GM21825 (cell line): ENCODE data around the gene FOXN3.

ENCODE experiments used
- ATAC-seq: cut with Tn5 transposase; IDR thresholded peaks from one replicate; pipeline ENCODE4 v1.9.1; 2021; ENCODE audit warnings: mild to moderate bottlenecking, moderate library complexity; ENCODE audit not compliant: unreplicated experiment

Gene FOXN3

DNA sequence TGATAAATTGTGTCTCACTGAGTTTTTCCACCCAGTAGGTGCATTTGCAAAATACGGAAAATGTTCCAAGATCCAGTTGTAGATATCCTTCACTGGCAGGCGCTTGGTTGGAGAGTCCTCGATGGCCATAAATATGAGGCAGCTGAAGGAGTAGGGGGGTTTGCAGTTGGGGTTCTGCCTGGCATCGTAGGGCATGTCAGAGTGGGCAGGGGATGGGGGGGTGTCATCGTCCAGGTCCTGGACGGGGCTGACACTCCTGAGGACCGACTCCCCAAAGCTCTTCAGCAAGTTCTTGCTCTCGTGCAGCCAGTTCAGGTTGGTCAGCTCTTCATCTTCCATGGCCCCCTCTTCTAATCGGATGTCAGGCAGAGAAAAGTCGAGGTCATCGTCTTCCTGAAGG is 5.1 kb downstream of the FOXN3 start:
- no peak for ATAC-seq

DNA sequence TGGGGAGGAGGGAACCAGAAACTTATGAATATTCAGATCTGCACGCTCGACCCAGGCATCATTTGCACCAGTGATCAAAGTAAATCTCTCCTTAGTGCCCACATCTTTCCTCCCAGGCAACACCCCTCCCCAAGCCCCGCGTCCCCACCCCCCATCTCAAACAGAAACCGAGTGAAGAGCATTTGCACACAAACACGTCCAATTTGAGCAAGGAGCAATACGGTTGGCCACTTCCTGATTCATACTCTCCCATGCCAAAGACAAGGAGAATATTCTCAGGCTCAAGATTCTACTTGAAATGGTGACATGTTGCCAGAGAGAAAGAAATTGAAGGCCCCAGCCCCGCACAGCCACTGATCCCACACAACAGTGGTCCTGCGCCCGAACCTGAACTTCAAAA is 7.1 kb downstream of the FOXN3 start:
- ATAC-seq, result no peak

DNA sequence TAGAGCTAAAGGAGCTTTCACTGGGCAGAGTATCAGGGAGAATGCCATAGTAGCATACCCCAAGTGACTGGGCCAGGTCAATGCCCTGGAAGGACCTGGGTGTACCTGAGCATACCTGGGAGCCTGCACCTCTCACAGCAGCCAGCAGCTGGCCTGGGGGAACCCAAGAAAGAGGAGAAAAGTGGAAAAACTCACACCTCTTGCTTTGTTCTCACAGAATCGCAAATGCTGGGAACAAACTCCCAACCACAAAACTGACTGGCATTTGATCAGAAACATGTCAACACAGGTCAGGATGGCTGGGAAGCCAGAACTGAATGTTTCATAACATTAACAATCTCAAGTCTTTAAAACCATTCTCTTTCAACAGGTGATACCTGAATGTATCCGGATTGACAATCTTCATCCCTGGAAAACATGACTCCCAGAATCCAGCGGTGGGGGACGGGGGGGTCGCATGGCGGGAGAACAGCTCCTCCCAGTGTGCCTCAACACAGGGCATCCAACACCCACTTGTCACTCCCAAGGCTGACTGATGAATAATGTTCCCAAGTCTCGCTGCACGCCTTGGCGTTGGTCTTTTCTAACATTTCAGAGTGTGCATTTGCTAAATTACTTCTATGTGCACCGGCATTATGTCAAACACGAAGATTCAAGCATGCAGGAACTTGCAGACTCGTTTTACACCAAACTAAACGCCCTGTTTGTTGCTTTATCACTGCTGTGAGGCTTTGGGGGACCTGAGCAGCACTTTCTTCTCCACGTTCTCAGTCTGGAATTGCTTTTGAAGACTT is 7.9 kb downstream of the FOXN3 start:
- ATAC-seq, result no peak

DNA sequence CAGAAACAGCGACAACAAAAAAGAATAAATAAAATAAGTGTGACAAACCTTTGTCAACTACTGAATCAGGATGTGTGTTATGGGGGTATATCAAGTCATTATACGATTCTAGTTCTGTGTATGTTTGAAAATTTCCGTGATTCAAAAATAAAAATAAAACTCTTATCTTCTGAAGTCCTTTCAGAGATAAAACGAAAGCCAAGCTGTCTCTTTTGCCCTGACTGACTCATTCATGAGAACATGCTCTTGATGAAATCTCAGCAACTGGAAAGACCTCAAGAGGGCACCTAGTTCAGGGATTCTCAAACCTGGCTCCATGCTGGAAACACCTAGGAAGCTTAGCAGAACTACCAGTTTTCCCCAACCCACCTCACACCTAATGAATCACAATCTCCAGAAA is 9.2 kb downstream of the FOXN3 start:
- no peak for ATAC-seq

DNA sequence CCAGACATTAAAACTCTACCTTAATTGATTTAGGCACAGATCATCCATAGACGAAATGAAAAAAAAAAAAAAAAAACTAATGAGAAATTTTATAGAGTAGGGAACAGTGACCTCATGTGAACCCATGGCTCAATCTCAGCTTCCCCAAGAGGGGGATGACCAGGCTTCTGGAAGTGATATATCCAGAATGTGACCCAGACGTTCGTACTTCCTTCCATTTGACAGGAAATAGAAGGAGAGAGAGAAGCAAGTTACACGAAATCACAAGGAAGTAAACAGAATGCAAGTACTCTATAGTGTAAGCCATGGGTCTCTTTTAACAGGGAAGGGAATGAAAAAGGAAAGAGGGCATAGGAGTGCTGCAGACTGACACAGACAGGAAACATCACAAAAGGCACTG is 10.1 kb downstream of the FOXN3 start:
- no peak for ATAC-seq

DNA sequence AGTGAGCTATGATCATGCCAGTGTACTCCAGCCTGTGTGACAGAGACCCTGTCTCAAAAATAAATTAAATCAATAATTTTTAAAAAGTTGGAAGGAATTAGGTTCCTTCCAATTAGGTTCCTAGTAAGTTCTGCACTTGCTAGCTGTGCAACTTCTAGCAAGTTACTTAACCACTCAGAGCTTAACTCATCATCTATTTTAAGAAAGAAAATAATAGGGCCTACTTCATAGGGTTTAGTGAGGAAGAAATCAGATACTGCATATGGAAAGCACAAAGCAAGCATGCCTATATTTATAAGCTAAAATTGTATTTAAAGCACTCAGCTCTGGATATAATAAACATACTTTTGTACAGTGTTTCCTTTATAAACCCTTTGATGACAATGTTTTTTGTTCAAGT is 10.7 kb downstream of the FOXN3 start:
- no peak for ATAC-seq

DNA sequence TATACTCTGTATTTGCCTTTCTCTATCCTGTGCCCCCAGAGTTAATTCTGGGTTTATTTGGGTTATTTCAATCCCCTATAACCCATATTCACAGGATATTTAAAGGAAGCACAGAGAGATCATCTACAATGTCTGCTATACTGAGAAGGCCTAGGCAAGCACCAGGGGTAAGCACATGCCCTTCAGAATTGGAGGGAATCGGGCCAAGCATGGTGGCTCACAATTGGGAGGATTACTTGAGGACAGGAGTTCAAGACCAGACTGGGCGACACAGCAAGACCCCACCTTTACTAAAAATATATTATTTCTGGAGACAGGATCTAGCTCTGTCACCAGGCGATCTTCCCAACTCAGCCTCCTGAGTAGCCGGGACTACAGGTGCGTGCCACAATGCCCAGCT is 11.3 kb downstream of the FOXN3 start:
- ATAC-seq, result no peak

DNA sequence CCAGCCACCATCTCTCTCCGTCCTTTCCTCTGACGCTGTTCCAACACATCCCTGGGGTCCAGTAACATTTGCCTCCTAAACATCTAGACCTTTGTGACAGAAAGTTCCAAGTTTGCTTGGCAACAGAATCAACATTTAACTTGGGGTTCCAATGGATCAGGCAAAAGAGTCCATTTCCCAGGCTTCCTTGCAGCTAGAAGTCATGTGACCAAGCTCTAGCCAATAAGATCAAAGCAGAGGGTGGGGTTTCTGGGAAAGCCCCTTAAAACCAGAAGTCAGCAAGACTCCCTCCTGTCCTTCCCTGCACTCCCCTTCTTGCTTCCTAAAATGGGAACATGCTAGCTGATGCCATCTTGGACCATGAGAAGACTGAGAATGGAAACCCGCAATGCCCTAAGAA is 14.7 kb downstream of the FOXN3 start:
- ATAC-seq, result no peak

DNA sequence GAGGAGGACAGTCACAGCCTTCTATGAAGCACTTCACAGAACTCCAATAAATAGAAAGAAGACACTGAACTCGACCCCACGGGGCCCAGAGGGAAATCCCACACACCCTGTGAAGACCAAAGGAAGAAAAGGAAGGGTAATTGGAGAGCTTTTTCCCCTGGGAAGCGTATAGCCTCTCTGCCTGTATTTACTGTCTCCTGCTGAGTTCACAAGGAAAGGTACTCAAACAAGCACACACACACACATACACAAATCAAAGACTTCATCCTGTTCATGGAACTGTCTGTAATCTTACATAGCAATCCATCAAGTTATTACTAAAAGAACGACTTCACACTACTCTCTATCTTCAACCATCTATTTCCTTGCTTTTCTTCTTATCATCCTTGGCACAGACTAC is 15.3 kb downstream of the FOXN3 start:
- ATAC-seq, result no peak

DNA sequence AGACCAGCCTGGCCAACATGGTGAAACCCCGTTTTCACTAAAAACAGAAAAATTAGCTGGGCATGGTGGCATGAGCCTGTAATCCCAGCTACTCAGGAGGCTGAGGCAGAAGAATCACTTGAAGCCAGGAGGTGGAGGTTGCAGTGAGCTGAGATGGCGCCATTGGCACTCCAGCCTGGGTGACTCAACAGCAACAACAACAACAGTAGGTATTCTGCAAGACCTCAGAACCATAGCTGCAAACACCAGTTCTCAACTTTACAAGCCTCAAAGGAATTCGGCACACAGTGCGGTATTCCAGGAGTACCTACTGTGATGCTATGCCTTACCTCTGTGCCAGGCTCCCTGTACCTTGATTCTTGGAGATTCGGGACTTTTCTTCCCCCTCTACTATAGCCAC is 15.8 kb downstream of the FOXN3 start:
- no peak for ATAC-seq

DNA sequence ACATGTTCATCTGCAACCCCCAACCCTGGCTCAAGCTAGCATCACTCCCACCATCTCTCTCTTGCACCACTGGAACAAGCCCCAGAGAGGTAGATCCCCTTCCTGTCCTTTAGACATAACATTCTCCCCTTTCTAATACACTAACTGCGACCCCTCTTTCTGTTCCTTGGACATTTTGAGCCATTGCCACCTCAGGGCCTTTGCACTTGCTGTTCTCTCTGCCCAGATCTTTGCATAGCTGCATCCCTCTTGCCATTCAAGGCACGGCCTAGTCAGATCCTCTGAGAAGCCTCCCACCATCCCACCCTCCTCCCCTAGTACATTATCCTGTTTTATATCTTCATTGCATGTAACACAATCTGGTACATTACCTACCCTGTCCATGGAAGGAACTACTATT is 16.5 kb downstream of the FOXN3 start:
- ATAC-seq, result no peak

DNA sequence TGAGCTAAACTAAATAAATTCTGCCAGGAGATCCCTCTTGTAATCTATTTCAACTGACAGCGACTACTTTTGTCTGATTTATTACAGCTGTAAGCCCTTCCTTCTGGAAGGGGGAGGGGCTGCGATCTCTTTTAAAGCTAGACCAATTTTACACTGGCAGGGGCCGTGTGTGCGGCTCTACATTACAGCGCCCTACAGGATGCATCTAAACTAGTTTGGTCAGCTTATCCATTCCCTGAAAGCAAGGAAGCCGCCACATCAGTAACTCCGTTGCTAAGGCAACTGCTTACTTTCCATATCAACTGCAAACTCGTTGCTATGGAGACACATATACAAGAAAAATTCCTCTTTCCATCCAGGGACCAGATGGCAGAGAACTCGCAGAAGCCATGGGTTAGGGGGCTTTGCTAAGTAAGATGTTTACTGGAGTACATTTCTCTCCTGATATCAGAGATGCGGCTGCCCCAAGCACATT is 17.4 kb downstream of the FOXN3 start:
- no peak for ATAC-seq

DNA sequence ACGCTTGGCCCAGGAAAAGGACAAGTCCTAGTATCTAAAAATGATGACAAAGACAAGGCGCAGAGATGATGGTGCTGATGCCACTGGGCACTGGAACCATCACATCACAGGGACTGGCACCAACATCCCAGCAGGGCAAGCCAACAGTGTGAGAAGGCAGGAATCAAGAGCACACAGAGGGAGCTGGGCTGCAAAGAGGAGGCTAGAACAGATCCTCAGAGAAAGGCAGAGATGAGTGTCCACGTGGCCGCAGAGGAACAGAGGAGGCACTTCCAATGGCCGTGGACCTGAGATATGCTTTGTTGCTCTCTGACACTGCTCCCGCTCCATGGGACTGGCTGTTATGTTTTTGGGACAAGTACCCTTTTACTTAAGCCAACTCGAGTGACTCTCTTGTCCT is 17.9 kb downstream of the FOXN3 start:
- ATAC-seq, result no peak

DNA sequence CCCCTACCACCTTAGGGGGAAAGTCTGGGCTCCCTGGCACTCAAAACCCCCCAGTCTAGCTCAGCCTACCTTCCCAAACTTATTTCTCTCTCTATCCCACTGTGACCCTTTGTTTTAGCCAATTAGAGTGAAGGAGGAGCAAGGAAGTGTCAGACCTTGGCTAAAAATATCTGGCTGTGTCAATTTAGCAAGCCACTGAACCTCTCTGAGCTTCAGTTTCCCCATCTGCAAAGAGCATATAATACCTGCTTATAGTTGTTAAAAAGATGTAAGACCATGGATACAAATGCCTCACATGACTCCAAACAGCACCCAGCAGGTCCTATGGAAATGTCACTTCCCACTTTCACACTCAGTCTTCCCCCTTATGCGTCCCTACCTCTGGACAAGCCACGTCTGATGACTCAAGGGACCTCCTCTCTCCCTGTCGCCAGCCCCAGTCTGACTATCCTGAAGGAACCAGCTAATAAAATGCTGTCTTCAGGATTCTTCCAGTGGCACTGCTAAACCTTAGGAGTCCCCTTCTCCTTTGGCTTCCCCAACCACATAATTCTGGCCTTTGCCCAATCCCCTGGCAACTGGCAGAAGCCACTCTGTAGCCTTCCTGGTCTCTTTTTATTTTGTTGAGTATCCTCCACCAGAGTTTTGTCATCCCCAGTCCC is 19.3 kb downstream of the FOXN3 start:
- no peak for ATAC-seq

DNA sequence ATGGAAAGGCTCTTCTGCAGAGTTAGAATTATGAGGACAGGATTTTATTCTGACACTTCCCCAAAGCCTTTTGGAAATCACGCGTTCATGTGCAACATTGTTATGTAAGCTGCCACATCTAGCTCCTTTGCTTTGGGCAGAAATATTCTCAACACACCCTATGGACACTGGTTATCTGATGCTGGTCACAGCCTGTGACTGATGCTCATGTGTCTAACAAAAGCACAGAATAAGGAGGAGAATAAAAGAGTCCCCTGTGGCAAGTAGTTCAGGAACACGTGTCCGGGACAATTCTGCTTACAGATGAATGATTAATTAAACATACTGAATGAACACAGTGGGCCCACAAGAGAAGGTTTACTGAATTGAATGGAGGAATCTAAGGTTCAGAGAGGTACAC is 22.1 kb downstream of the FOXN3 start:
- ATAC-seq, result no peak

DNA sequence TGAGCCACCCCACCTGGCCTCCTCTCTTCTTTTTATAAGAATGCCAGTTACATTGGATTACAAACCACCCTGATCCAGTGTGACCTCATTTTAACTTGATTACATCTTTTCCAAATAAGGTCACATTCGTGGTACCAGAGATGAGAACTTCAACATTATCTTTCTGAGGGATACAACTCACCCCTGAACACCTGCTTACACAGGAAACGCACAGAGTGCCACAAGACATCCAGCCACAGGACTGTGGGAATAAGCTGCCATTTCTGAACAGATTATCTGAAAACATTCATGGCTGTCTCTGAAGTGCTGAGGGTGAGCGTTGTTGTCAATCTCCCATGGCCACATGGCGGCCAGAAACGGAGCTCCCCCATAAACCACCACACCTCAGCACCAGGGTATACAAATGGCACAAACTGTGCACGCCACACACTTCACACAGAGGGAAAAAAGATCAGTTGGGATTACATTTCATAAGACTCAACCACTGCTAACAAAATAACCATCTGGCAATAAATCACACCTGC is 23.7 kb downstream of the FOXN3 start:
- no peak for ATAC-seq

DNA sequence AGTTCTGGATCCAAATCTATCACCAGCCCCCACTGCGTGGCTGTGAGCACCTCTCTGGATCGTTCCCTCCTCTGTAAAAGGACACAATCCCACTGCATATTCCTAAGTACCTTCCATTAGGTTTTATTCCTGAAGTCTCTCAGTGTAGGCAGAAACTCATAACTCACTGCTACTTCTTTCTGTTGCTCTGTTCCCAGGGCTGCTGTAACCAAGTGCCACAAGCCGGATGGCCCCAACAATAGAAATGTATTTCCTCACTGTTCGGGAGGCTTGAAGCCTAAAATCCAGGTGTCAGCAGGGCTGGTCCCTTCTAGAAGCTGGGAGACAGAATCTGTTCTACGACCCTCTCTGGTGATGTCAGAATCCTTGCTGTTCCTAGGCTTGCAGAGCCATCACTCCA is 24.9 kb downstream of the FOXN3 start:
- ATAC-seq, result no peak

DNA sequence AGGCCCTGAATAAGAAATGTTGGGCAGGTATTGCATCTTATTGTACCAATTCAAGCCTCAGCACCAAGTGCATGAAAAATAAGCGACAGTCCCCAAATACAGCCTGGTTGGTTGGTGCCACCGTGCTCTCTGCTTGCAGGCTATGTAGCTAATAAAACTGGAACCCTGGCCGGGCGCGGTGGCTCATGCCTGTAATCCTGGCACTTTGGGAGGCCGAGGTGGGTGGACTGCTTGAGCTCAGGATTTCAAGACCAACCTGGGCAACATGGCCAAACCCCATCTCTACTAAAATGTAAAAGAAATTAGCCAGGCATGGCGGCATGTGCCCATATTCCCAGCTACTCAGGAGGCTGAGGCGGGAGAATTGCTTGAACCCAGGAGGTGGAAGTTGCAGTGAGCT is 25.5 kb downstream of the FOXN3 start:
- no peak for ATAC-seq

DNA sequence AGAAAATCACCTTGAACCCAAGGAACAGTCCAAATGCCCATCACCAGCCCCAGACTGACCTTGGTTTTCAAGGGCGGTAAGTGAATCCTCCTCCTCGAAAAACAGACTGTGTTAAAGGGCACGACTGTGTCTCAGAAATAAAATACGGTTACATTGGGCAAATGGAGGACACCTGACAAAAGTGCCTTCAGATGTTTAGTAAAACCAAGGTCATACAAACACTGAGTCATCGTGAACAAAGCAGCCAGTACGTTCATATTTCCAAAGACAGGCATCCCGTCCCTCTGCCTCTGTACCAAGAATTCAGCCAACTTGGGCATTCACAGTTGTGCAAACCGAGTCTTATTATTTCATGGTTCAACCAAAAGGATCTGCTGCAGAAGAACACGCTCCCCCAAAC is 25.9 kb downstream of the FOXN3 start:
- no peak for ATAC-seq

DNA sequence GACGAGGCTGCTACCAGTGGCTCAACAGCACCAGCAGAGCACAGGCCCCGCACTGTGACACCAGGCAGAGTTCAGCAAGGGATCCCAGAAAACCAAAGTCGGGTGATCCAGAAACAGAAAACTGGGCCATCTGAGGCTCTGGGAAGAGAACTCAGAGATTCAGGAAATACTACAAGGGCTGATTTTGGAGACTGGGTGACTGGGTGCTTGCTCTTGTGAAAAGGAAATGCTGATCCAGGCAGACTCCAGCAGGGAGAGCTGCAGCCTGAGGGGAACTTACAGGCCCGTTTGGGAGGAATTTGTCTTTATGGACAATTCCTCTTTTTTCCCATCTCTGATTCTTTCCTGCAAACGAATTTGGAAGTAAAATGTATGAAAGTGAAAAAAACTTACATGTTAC is 28.2 kb downstream of the FOXN3 start:
- ATAC-seq, result no peak

DNA sequence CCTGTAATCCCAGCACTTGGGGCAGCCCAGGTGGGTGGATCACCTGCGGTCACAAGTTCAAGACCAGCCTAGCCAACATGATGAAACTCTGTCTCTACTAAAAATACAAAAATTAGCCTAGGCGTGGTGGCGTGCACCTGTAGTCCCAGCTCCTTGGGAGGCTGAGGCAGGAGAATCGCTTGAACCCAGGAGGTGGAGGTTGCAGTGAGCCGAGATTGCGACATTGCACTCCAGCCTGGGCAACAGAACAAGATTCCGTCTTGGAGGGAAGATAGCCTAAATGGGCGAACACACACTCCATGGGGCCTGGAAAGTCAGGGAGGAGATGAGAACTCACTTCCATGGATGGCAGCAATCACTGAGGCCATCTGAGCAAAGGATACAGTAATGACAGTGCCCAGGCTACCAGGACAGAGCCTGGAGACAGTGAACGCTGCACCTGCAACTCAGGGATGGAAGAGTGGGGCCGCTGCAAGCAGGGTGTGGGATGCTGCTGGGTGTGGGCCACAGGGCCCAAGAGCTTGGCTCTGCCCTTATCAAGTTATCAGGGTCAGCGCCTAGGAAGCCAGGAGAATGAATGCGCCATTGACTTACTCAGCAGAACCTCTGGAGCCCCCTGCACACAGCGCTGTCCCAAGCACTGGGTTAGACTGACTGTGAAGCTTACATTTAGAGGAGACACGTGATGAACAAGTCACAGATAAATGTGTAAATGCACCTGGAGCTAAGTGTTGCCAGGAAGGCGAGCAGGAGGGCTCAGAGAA is 28.9 kb downstream of the FOXN3 start:
- no peak for ATAC-seq
